BE2C (cell line): Measurements from ENCODE around the gene CFAP92.

Experiments used
- DNase-seq: peaks from one replicate; pipeline ENCODE4 v3.0.0-alpha.2; 2020
- H3K27me3 ChIP-seq: fragments of 250-450 bp; sonication (Bioruptor Pico); 2 replicates; pipeline ENCODE4 v1.5.1; 2020; ENCODE audit warnings: mild to moderate bottlenecking
- H3K36me3 ChIP-seq: fragments of 250-450 bp; sonication (Bioruptor Pico); 2 replicates; pipeline ENCODE4 v1.5.1; 2020; ENCODE audit warnings: mild to moderate bottlenecking
- H3K4me1 ChIP-seq: fragments of 250-450 bp; sonication (Bioruptor Pico); 2 replicates; pipeline ENCODE4 v1.5.1; 2020
- H3K4me3 ChIP-seq: 2 replicates; pipeline ENCODE4 v1.5.1; 2011; ENCODE audit warnings: low read depth, low read length
- H3K9me3 ChIP-seq: fragments of 250-450 bp; sonication (Bioruptor Pico); 2 replicates; pipeline ENCODE4 v1.5.1; 2020
- CTCF ChIP-seq: IDR thresholded peaks from 2 replicates; pipeline ENCODE4 v1.5.1; 2012; ENCODE audit warnings: mild to moderate bottlenecking, low read depth, low read length

The CFAP92 gene

GRCh38 chr3:129033633-129034321, 39.9 kb upstream of the CFAP92 start:
- no peaks in the 10 kb centered on the region for H3K9me3 ChIP-seq
- H3K27me3 ChIP-seq: no peaks in the 10 kb centered on the region
- no peak for TF ChIP-seq CTCF
- peaks cover 3% of the 10 kb centered on the region for H3K4me1 ChIP-seq
- no peaks in the 10 kb centered on the region for H3K36me3 ChIP-seq
- no peak for DNase-seq
- no peak overlapping the region for H3K4me3 ChIP-seq

GRCh38 chr3:129033151-129033550, 39.3 kb upstream of the CFAP92 start:
- Histone ChIP-seq H3K36me3 (no peaks in the 10 kb centered on the region), H3K4me3 (no peak overlapping the region), H3K27me3 (no peaks in the 10 kb centered on the region), H3K4me1 (no peaks in the 10 kb centered on the region; the same call in 1 of the 2 replicates), H3K9me3 (no peaks in the 10 kb centered on the region)
- no peak for DNase-seq
- TF ChIP-seq CTCF: no peak

- TF ChIP-seq CTCF: no peak
- Histone ChIP-seq H3K36me3 (no peaks in the 10 kb centered on the region), H3K9me3 (no peaks in the 10 kb centered on the region), H3K27me3 (no peaks in the 10 kb centered on the region), H3K4me3 (no peak overlapping the region), H3K4me1 (no peaks in the 10 kb centered on the region; the same call in 1 of the 2 replicates)
- DNase-seq: no peak
Observed at GRCh38 chr3:129032716-129033115, 38.8 kb upstream of the CFAP92 start.

- no peak for TF ChIP-seq CTCF
- Histone ChIP-seq H3K4me1 (peaks cover 1% of the 10 kb centered on the region), H3K4me3 (no peak overlapping the region), H3K36me3 (no peaks in the 10 kb centered on the region), H3K9me3 (no peaks in the 10 kb centered on the region), H3K27me3 (no peaks in the 10 kb centered on the region)
- no peak for DNase-seq
Observed at GRCh38 chr3:129031476-129032215, 37.8 kb upstream of the CFAP92 start.

- Histone ChIP-seq H3K27me3 (no peaks in the 10 kb centered on the region), H3K36me3 (no peaks in the 10 kb centered on the region), H3K9me3 (no peaks in the 10 kb centered on the region), H3K4me1 (peaks cover 4% of the 10 kb centered on the region), H3K4me3 (no peak overlapping the region)
- no peak for DNase-seq
- no peak for TF ChIP-seq CTCF
Observed at GRCh38 chr3:129030611-129031010, 36.7 kb upstream of the CFAP92 start.

- Histone ChIP-seq H3K4me3 (no peak overlapping the region), H3K9me3 (no peaks in the 10 kb centered on the region), H3K4me1 (peaks cover 4% of the 10 kb centered on the region; the same call in 1 of the 2 replicates), H3K36me3 (no peaks in the 10 kb centered on the region), H3K27me3 (no peaks in the 10 kb centered on the region)
- DNase-seq: no peak
- no peak for TF ChIP-seq CTCF
Observed at GRCh38 chr3:129028866-129029265, 35.0 kb upstream of the CFAP92 start.
